Measurements from ENCODE around the gene P4HA1.

GRCh38 chr10:73042130-73042529 lies 54.5 kb downstream of the P4HA1 start:
- TF ChIP-seq, protein P1, sequence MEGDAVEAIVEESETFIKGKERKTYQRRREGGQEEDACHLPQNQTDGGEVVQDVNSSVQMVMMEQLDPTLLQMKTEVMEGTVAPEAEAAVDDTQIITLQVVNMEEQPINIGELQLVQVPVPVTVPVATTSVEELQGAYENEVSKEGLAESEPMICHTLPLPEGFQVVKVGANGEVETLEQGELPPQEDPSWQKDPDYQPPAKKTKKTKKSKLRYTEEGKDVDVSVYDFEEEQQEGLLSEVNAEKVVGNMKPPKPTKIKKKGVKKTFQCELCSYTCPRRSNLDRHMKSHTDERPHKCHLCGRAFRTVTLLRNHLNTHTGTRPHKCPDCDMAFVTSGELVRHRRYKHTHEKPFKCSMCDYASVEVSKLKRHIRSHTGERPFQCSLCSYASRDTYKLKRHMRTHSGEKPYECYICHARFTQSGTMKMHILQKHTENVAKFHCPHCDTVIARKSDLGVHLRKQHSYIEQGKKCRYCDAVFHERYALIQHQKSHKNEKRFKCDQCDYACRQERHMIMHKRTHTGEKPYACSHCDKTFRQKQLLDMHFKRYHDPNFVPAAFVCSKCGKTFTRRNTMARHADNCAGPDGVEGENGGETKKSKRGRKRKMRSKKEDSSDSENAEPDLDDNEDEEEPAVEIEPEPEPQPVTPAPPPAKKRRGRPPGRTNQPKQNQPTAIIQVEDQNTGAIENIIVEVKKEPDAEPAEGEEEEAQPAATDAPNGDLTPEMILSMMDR (IDR thresholded peaks at IDR 0.05): no peak
- no peak for TF ChIP-seq POLR2A (IDR thresholded peaks at IDR 0.05)
